Fibroblast of skin of left quadriceps (primary cell): ENCODE results near the gene ZNF740.
A peak's percentile ranks its signal among the peaks of the same experiment; 100 is the strongest.
"Not testable (repeated sequence)": the region's sequence is repeated elsewhere in the genome, so short reads cannot be mapped to it uniquely, and the experiment has no call there.

Experiments used
- DNase-seq, 2 experiments: peaks; one replicate each; pipeline ENCODE4 v3.0.0-alpha.2; 2013; ENCODE audit warnings: low read depth in 2 of 2

The ZNF740 gene, protein sequence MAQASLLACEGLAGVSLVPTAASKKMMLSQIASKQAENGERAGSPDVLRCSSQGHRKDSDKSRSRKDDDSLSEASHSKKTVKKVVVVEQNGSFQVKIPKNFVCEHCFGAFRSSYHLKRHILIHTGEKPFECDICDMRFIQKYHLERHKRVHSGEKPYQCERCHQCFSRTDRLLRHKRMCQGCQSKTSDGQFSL

DNA sequence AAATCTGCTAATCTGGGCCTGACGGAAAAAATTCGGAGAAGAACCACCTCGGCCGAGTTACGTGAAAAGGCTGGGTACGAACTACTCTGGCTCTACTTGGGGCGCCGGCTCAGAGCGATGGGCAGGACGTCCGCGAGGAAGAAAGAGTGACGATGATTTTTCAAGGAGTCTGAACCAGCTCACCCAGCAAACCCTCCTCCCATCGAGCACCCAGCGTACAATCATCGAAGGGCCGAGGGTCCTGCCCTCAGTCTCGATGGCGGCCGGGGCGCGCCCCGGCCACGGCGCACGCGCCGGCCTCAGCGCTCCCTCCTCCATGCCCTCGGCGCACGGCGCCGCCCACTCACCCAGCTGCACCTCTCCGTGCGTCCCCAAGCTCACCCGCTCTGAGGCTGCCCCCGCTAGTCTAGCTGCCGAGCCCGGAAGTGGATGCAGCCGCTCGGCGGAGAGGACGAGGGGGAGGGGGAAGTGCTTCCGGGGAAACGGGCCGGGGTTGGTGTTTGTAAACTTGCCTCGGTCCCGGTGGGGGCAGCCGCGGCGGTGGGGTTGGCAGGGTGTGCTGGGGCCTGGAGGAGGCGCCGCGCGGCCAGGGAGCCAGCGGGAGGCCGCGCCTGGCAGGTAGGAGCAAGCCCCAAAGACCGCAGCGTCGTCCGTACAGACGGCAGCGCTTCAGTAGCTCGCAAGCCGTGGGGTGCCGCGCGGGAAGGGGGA is at the start of gene ZNF740, which contains the start of gene CSAD:
ZNF740 (plus strand) TSS at position 503 of the 711 bp plus-strand sequence. CDS start 1,262 bp downstream, outside the sequence.
CSAD (minus strand) TSS at position 706 of the 711 bp plus-strand sequence. CDS start 7,455 bp downstream, outside the sequence.
- DNase-seq, result peak; percentile 95 to 96

GRCh38 chr12:53131844-53132243 is 48.7 kb upstream of the ZNF740 start:
- DNase-seq, result no peak

- no peak for DNase-seq
Observed at GRCh38 chr12:53133722-53134121, 46.8 kb upstream of the ZNF740 start.

DNA sequence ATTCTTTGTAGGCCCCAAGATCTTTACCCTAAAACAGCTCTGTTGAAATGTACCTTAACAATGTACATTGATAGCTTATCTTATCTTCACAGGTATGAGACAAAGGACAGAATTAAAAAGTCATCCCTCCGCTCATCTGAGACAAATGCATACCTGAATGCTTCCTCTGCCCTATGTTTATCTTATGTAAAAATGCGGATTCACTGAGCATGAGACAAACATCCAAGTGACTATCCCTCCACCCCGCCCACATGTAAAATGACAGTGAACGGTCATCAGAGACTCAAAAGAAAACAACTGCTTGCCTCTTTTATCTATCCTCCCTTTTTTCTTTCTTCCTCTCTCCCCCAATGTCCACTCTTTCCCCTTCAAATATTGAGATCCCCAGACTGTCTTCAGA is 37.2 kb upstream of the ZNF740 start:
- no peak for DNase-seq

DNA sequence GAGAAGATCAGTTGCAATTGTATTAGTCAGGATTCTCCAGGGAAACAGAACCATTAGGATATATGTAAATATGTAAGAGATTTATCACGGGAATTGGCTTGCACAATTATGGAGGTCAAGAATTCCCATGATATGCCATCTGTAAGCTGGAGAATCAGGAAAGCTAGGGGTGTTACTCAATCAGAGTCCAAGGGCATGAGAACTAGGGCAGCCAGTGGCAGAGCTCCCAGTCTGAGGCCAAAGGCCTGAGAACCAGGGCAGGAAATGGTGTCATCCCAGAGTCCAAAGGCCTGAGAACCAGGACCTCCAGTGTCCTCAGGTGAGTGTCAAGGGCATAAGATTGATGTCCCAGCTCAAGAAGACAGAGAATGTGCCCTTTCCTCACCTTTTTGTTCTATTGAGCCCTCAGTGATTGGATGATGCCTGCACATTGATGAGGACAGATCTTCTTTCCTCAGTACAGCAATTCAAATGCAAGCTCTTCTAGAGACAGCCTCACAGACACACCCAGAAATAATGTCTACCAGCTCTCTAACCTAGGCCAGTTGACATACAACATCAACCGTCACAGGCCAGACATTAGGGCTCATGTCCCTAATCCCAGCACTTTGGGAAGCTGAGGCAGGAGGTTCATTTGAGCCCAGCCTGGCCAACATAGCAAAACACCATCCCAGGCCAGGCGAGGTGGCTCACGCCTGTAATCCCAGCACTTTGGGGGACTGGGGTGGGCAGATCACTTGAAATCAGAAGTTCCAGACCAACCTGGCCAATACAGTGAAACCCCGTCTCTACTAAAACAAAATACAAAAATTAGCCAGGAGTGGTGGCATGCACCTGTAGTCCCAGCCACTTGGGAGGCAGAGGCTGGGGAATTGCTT is 34.9 kb upstream of the ZNF740 start:
- DNase-seq, result peak in 1 of 2 experiments; percentile 9

- DNase-seq, result no peak
Observed at GRCh38 chr12:53147181-53147580, 33.3 kb upstream of the ZNF740 start.

GRCh38 chr12:53147653-53148052 is 32.9 kb upstream of the ZNF740 start:
- no peak for DNase-seq

DNA sequence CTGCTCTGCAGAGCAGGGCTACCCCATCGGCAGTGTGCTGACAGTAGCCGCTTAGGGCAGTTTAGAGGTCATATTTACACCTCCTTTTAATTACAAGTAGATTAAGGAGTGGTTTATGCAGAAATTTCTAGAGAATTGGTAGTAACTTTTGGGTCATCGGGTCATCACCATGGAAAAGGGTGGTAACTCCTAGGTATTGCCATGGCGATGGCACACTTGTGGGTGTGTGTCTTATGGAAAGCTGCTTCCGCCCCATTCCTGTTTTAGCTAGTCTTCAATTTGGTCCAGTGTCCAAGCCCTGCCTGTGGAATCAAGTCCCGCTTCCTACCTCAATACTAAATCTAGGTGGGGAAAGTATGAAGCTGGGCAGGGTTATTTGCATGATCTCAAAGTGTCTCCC is 29.5 kb upstream of the ZNF740 start:
- no peak for DNase-seq

- DNase-seq, result no peak
Observed at GRCh38 chr12:53152390-53152789, 28.1 kb upstream of the ZNF740 start.

DNA sequence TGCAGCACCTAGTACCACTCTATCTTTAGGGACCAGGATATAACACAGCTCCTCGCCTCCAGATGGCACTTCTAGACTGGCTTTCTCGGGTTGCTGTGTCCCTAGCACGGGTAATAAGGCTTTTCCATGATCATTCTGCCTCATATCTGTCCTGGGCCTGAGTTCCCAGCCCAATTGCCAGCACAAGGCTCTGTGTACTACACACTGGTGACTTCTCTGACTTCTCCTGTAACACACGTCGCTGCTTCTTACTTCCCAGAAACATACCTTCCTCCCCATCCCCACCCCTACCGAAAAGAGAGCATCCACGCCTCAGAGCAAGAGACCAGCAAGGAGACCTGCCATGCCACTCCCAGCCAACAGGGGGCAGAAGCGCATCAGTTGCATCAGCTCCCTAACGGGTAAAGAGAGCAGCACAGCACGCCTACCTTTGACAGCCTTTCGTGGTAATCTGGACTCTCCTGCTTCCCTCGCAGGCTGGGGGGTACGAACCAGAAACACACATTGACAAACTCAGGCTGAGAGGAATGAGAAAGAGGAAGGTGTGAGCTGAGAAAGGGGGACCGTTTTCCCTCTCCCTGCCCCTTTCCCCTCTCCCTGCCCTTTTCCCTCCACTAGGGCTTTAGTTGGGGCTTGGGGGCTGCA is 21.2 kb upstream of the ZNF740 start:
- DNase-seq, result peak; percentile 62 to 64

- no peak for DNase-seq
Observed at GRCh38 chr12:53160000-53160399, 20.5 kb upstream of the ZNF740 start.

DNA sequence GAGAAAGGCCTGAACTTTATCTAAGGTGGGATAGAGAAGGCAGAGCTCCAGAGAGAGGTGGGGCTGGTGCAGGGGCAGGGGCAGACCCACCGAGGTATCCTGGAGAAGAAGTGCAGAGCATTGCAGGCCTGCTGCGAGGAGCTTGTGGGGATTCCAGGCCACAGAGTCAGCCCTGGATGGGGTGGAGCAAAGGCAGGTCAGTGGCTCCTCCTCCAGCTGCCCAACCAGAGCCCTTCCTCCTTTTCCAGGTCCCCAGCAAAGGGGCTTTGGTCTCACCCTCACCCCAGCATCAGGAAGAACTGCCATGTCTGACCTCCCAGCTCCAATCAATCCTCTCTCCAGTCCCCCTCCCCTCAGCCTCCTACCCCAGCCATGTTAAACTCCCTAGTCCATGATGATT is 19.8 kb upstream of the ZNF740 start:
- no peak for DNase-seq

DNA sequence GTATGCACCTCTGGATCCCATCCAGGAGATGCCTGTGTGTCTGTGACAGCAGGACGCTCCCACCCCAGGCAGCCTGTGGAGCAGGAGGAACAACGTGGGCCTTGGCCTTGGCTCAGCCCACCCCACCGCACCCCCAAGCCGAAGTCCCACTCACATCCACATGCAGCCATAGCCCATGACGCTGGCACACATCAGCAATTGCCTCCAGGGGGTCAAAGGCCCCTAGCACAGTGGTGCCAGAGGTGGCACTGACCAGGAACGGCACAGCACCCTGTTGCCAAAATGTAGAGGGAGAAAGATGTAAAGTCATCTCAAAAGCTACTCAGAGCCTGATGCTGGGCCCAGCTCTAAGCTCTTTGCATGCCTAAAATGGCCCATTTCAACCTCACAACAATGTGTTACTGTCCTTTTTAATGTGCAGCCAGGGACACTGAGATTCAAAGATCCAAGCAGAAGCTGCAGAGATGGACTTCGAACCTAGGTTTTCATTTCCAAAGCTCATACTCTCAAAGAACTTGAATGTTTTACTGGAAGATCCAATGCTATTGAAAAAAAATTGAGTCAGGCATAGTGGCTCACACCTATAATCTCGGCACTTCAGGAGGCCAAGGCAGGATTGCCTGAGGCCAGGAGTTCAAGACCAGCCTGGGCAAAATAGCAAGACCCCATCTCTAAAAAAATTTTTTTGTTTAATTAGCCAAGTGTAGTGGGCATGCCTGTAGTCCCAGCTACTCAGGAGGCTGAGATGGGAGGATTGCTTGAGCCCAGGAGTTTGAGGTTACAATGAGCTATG is 19.2 kb upstream of the ZNF740 start:
- no peak for DNase-seq

DNA sequence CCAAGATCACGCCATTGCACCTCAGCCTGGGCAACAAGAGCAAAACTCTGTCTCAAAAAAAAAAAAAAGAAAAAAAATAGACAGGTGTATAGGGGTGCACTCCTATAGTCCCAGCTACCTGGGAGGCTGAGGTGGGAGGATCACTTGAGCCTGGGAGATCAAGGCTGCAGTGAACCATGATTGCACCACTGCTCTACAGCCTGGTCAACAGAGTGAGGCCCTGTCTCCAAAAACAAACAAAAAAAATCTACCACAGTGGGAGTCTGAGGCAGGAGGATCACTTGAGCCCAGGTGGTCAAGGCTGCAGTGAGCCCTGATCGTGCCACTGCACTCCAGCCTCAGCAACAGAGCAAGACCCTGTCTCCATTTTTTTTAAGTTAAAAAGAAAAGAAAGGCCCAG is 17.5 kb upstream of the ZNF740 start:
- DNase-seq, result not testable (repeated sequence)

- DNase-seq, result no peak
Observed at GRCh38 chr12:53166837-53167236, 13.7 kb upstream of the ZNF740 start.

DNA sequence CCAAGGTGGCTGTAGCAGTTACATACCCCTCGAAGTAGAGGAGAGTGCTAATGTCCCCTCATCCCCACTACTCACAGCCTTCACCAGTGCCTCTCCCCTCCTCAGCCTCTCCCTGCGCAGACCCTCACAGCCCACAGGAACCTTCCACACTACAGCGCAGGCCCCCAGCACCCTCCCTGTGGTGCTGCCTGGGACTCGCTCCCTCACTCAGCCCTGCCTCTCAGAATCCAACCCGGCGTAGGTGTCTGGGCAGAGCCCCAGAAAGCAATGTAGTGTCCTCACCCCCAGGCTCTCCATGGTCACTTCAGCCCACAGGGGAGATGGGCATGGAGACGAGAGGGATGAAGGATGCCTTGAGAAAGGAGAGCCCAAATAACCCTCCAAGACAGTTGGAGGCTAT is 10.9 kb upstream of the ZNF740 start:
- no peak for DNase-seq

DNA sequence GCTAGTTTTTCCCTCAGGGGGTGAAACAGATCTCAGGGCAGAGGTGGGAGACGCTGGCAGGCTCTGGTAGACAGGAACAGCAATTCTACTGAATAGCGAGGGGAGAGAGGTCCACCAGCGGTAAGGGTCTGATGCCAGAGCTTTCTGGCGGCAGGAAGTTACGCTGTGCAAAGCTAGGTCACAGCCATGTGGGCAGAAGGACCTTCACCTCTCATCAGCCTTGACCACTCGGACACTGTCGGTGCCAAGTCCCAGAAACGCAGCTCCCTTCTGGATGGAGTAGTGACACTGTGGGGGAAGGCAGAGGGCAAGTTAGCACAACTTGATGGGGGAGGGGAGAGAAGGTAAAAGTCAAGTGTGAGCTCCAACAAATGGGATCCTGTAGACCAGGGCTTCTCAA is 10.3 kb upstream of the ZNF740 start:
- DNase-seq, result no peak

DNA sequence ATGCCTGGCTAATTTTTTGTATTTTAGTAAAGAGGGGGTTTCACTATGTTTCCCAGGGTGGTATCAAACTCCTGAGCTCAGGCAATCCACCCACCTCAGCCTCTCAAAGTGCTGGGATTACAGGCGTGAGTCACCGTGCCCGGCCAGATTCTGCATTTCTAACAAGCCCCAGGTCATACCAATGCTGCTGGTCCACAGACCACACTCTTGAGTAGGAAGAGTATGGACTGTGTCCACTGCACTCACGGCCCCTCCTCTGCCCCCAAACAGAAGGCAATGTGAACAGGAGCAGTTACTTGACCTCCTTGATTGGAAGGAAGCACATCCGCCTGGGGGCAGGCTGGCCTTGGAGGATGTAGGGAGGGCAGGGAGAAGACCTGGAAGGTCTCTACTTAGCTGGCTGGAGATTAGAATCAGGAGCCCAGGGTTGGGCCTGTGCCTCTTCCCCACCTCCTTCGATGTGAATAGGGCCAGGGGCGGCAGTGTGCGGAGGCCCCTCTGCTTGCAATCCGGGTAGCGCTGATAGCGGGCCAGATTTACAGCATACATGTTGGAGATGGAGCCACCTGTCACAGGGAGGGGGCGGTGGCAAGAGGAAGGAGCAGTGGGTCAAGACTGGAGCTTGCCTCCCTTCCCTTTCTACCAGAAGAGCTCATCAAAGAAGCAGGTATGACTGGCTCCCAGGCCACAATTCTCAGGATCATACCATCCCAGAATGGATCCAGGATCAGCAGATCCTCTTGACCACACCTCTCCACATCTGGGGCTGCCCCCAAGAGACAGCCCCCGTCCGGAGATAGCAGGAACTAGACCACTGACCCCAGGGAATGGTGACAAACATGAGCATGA is 9.4 kb upstream of the ZNF740 start:
- DNase-seq, result no peak

GRCh38 chr12:53171725-53172329 is 8.7 kb upstream of the ZNF740 start:
- no peak for DNase-seq

- peak in 1 of 2 experiments; percentile 52 for DNase-seq
Observed at GRCh38 chr12:53172352-53172751, 8.2 kb upstream of the ZNF740 start.
